GM18907 (cell line): ENCODE data around the gene HEY2.
"Not testable (repeated sequence)": the region's sequence is repeated elsewhere in the genome, so short reads cannot be mapped to it uniquely, and the experiment has no call there.

Source experiments
- ATAC-seq: cut with Tn5 transposase; IDR thresholded peaks from one replicate; pipeline ENCODE4 v1.9.1; 2021; ENCODE audit warnings: mild to moderate bottlenecking, moderate library complexity; ENCODE audit not compliant: unreplicated experiment

The HEY2 gene

DNA sequence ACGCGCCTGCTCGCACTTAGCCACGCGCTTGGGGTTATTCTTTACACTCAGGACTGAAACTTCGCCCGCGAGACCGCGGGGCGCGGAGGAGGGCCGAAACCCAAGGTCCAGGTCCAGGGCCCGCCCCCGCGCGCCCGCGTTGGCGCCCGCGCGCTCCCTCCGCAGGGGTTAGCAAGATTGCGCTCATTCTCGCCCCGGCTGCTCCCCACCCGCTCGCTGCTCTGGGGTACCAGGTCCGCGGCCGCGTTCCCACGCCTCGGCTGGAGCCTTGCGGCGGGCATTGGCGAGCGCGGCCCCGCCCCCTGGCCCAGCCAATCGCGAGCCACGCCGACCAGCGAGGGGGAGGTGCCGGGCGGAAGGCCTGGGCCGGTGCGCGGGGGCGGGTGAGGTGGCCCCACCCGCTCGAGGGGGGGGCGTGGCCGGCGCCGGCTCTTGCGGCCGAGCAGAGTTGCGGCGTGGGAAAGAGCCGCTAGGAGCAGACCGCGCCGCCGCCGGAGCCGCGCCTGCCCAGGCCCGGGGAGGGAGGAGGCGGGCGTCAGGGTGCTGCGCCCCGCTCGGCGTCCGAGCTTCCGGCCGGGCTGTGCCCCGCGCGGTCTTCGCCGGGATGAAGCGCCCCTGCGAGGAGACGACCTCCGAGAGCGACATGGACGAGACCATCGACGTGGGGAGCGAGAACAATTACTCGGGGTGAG lies at the start of gene HEY2:
Gene HEY2, plus strand, starts transcription at position 460 of the 692 bp plus-strand sequence. Its CDS starts 145 bp downstream, at position 605.
- ATAC-seq: peak; percentile 91

- ATAC-seq: no peak
Measured at GRCh38 chr6:125700581-125701353, 48.7 kb upstream of the HEY2 start.

DNA sequence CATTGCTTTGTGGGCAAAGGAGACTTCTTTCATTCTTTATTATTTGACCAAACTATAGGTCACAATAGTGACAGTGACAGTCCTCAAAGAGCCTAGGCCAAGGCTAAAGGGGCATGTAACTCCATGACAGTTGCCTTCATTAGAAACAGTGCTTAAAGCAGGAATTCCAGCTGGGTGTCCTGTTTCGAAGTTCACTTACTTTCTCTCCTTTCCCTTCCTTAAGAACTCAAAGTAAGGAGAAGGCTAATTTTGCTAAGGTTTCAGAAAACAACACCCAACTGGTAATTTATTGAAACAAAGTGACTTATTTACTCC lies 48.1 kb upstream of the HEY2 start:
- no peak for ATAC-seq

- ATAC-seq: not testable (repeated sequence)
Measured at GRCh38 chr6:125703882-125704281, 45.5 kb upstream of the HEY2 start.

- ATAC-seq: no peak
Measured at GRCh38 chr6:125707615-125708243, 41.7 kb upstream of the HEY2 start.

- no peak for ATAC-seq
Measured at GRCh38 chr6:125711013-125711675, 38.3 kb upstream of the HEY2 start.

DNA sequence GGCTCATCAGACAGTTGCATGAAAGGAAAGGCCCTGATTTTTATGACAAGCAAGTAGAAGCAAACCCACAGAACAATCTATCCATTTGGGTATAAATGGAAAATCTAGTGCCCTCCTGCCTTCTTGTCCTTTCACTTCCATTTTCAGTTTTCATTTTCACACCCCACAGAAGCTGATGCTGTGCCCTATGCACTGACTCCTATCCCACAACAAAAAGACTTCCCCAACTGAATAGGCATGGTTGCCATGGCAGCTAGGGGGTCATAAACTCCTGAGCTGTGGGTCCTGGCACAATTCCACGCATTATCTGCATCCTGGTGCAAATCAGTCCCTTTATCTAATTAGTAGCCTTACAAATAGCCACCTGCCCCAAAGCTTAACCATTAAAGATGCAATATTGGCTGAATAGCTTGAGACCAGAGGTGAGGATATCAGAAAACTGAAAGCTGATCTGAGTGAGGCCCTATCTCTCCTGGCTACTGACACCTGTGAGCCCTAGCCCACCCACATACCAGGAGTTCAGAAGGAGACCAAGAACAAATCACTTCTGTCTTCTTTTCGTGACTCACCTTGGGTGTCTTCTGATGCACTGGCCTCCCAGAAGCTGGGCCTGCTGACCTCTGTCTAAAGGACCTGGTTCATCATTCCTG lies 34.9 kb upstream of the HEY2 start:
- ATAC-seq: peak; percentile 80

- peak; percentile 83 for ATAC-seq
Measured at GRCh38 chr6:125717120-125717731, 32.2 kb upstream of the HEY2 start.

- no peak for ATAC-seq
Measured at GRCh38 chr6:125718109-125718508, 31.3 kb upstream of the HEY2 start.

GRCh38 chr6:125722886-125723285 lies 26.5 kb upstream of the HEY2 start:
- ATAC-seq: no peak

- no peak for ATAC-seq
Measured at GRCh38 chr6:125727216-125727615, 22.2 kb upstream of the HEY2 start.

GRCh38 chr6:125728739-125729138 lies 20.7 kb upstream of the HEY2 start:
- no peak for ATAC-seq

GRCh38 chr6:125729983-125730382 lies 19.4 kb upstream of the HEY2 start:
- no peak for ATAC-seq

DNA sequence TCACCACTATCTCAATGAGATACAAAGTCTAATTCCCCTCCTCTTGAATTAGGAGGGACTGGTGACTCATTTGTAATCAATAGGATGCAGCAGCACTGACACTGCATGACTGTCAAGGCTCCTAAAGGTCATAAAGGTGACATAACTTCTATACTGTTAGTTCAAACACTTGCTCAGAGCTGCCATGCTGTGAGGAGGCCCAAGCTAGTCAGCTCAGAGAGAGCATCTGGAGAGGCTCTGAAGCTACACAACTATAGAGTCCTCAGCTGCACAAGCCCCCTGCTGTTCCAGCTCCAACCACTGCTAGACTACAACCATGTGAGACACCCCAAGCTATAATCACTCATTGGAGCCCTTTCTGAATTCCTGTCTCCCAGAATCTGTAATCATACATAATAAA lies 17.0 kb upstream of the HEY2 start:
- ATAC-seq: peak; percentile 62

DNA sequence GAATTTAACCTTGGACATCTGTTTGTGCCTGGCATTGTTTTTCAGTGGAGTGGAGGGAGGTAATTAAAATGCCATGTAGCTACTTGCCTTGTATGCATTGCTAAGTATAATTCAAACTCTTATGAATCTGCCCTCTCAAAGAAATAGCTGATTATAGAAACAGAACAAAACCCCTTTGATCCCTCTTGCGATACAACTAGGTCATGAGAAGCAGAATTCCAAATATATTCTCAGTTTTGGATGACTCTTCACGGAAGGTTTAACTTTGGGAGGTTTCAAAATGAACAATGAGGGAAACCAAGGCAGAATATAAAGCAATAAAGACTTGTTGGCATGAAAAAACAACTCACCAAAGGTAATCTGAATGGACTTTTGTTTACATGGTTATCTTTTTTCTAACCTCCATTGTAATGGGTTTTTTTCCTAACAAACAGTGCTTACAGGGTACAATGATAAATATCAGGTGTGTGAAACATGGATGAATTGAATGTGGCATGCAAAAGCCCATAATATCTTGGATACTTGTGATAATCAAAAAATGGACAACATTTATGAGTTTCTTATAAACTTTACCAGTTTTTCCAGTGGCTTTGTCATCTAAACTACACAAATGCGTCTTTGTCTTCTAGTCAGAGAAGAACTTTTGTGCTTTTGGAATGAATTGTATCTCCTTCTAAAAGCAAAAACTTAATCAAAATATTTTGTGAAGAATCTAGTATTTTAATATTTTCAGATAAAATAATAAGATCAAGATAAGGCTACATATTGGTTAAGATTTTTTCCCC lies 15.7 kb upstream of the HEY2 start:
- ATAC-seq: no peak

DNA sequence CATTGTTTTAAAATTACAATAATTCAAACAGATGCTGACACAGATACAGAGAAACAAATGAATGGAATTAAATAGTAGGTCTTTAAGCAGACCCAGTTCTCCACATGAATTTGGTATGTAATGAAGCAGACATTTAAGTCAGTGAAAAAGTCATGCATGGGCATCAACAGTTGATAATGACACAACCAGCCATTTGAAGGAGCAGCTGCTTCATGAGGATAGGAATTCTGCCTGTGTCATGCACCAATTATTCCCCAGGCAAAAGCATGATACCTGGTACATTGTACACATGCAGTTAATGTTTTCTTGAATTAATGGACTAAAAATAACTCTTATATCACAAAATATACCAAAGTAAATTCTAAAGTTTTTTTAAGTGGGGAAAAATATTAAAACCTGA lies 11.2 kb upstream of the HEY2 start:
- ATAC-seq: no peak

GRCh38 chr6:125739364-125739763 lies 10.1 kb upstream of the HEY2 start:
- ATAC-seq: no peak

DNA sequence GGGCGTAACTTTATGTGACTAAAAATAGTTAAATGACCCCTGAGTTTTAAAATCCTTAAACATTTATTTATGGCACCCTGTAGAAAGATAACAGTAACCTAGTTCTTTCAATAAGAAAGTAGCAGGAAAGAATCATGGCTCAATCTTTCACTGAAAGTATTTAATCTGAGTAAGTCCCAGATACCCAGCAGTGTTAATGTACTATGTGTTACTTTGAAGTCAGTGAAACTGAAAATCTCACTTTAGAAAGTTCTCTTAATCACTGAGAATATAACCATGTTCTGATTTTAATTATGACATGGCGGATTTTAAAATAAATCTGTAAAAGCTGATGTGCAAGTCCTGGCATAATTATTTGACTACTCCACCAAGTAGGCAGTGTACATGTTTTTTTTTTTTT lies 8.1 kb upstream of the HEY2 start:
- ATAC-seq: no peak

DNA sequence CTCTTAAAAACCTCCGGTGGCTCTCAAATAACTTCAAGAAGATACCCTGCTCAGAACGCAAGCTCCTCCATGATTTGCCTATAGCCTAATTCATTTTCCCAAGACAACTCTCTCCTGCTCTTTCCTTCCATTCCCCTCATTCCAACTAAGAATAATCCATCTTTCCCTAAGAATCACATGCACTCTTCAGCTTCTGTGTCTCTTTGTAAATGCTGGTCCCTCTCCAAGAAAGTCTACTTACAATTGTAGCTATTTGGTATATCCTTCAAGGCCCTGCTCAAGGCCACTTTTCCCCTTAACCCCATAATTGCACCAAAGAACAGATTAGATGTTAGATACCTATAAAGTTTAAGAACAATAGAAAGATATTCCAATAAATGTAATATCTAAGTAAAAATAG lies 7.4 kb upstream of the HEY2 start:
- no peak for ATAC-seq
